Sigmoid colon (tissue), 7 donors: ENCODE measurements around the gene SLC16A4. TPM values are rescaled to one million over a fixed set of nuclear protein-coding genes. Genes with fewer than 3 reads are reported as not detected.

Experiments
- DNase-seq: peaks from one replicate; pipeline ENCODE4 v3.0.0-alpha.2; 2019
- H3K27ac ChIP-seq, 4 donors: fragments of 200-600 bp; sonication (generic); one replicate each; pipeline ENCODE4 v1.5.1; 2016 to 2019; ENCODE audit warnings: mild to moderate bottlenecking in 1 of 4
- H3K27me3 ChIP-seq, 3 donors: fragments of 200-600 bp; sonication (generic); one replicate each; pipeline ENCODE4 v1.5.1; 2019; ENCODE audit warnings: mild to moderate bottlenecking in 1 of 3
- H3K36me3 ChIP-seq, 4 donors: fragments of 200-600 bp; sonication (generic); one replicate each; pipeline ENCODE4 v1.5.1; 2016 to 2019
- H3K4me1 ChIP-seq, 4 donors: fragments of 200-600 bp; sonication (generic); one replicate each; pipeline ENCODE4 v1.5.1; 2017 to 2019
- H3K4me3 ChIP-seq, 4 donors: fragments of 200-600 bp; sonication (generic); one replicate each; pipeline ENCODE4 v1.5.1; 2017 to 2019; ENCODE audit warnings: mild to moderate bottlenecking in 2 of 4, moderate library complexity in 1 of 4
- H3K9me3 ChIP-seq, 4 donors: fragments of 200-600 bp in 3 of 4; sonication (generic) in 3 of 4; one replicate each; pipeline versions ENCODE4 v1.5.1 to v1.6.1; 2013 to 2019
- CTCF ChIP-seq, 4 experiments: fragments of 450-650 bp in 3 of 4; fragments of 200-600 bp in 1 of 4; IDR thresholded peaks; one replicate each; pipeline ENCODE4 v1.5.1; 2016 to 2019; ENCODE audit warnings: antibody characterized with exemption in 4 of 4, mild to moderate bottlenecking in 3 of 4, moderate library complexity in 2 of 4
- EP300 ChIP-seq, 4 donors: sonication (generic); formaldehyde crosslinking; IDR thresholded peaks; one replicate each; pipeline ENCODE4 v1.6.1; 2017; ENCODE audit warnings: antibody characterized with exemption in 4 of 4
- POLR2A ChIP-seq, 2 donors: fragments of 450-650 bp; IDR thresholded peaks; one replicate each; pipeline ENCODE4 v1.6.1; 2016; ENCODE audit warnings: antibody characterized with exemption in 2 of 2, mild to moderate bottlenecking in 2 of 2, moderate library complexity in 2 of 2
- POLR2AphosphoS5 ChIP-seq, 4 donors: sonication (generic); formaldehyde crosslinking; IDR thresholded peaks; one replicate each; pipeline ENCODE4 v1.6.1; 2017; ENCODE audit warnings: antibody characterized with exemption in 4 of 4
- WGBS, 2 donors: extraction: QIAGEN DNeasy Blood & Tissue Kit; methylation state at CpG; one replicate each; pipeline ENCODE4 v1.1.7; 2013; 5-methylcytosine and 5-hydroxymethylcytosine counted together
- intact Hi-C: fragments of 100-400 bp; cut with DNase I; formaldehyde crosslinking; loops from one replicate; pipeline ENCODE4 v1.15.1; 2023
- polyA plus RNA-seq, 3 donors: library from polyadenylated mRNA; stranded (reverse); fragments of 200-250 nt; gene quantifications; one replicate each; pipeline ENCODE4 v1.2.3, GENCODE V29; 2013
- total RNA-seq, 4 donors: library from RNA; depleted of rRNA; stranded (reverse); fragments of >200 nt; gene quantifications; one replicate each; pipeline ENCODE4 v1.1.0, GENCODE V29; 2016
- donor health status: healthy with polysubstance abuse.
- donor health status: Bipolar disorder and iron deficiency.
- donor health status: healthy.

Gene SLC16A4
- total and polyA plus RNA-seq, 7 donors, result 1.6 to 10.2 (median 5.2) TPM; not detected in 1

GRCh38 chr1:110364221-110364620 is 26.6 kb downstream of the SLC16A4 start:
- TF ChIP-seq POLR2AphosphoS5 (IDR thresholded peaks at IDR 0.05) (no peak), POLR2A (IDR thresholded peaks at IDR 0.05) (no peak), CTCF (IDR thresholded peaks at IDR 0.05) (no peak), EP300 (IDR thresholded peaks at IDR 0.05) (no peak)
- no peak for DNase-seq
- H3K27me3 ChIP-seq, result no peaks in the 10 kb centered on the region
- 94 to 97% methylated on average over 3 of the region's 3 CpGs for WGBS, 2 donors
- no peak overlapping the region for H3K4me3 ChIP-seq
- no peaks in the 10 kb centered on the region for H3K4me1 ChIP-seq
- intact Hi-C loops, result no loop called here
- H3K9me3 ChIP-seq, result no peaks in the 10 kb centered on the region
- peaks cover 0 to 38% (median 0%) of the 10 kb centered on the region in 4 donors for H3K36me3 ChIP-seq
- H3K27ac ChIP-seq, result no peak overlapping the region

GRCh38 chr1:110361856-110362255 is 29.0 kb downstream of the SLC16A4 start:
- TF ChIP-seq EP300 (IDR thresholded peaks at IDR 0.05) (no peak), POLR2A (IDR thresholded peaks at IDR 0.05) (no peak), POLR2AphosphoS5 (IDR thresholded peaks at IDR 0.05) (no peak), CTCF (IDR thresholded peaks at IDR 0.05) (no peak)
- 97 to 98% methylated on average over 1 of the region's 1 CpG for WGBS, 2 donors
- intact Hi-C loops, result no loop called here

GRCh38 chr1:110360431-110360830 is 30.4 kb downstream of the SLC16A4 start:
- intact Hi-C loops, result no loop called here
- Histone ChIP-seq H3K27ac (no peak overlapping the region), H3K4me3 (no peak overlapping the region), H3K4me1 (peaks cover 0 to 7% (median 0%) of the 10 kb centered on the region in 4 donors), H3K9me3 (no peaks in the 10 kb centered on the region), H3K36me3 (peaks cover 0 to 32% (median 2%) of the 10 kb centered on the region in 4 donors), H3K27me3 (no peaks in the 10 kb centered on the region)
- 91 to 95% methylated on average over 2 of the region's 2 CpGs for WGBS, 2 donors
- no peak for DNase-seq
- no peak for TF ChIP-seq EP300 (IDR thresholded peaks at IDR 0.05)
- no peak for TF ChIP-seq POLR2A (IDR thresholded peaks at IDR 0.05)
- no peak for TF ChIP-seq CTCF (IDR thresholded peaks at IDR 0.05)
- TF ChIP-seq POLR2AphosphoS5 (IDR thresholded peaks at IDR 0.05), result no peak

More at GRCh38 chr1:110361856-110362255, 29.0 kb downstream of the SLC16A4 start:
- peaks cover 0 to 38% (median 0%) of the 10 kb centered on the region in 4 donors for H3K36me3 ChIP-seq
- no peaks in the 10 kb centered on the region for H3K4me1 ChIP-seq
- no peaks in the 10 kb centered on the region for H3K9me3 ChIP-seq
- no peak for DNase-seq
- no peaks in the 10 kb centered on the region for H3K27me3 ChIP-seq
- H3K27ac ChIP-seq, result no peak overlapping the region
- no peak overlapping the region for H3K4me3 ChIP-seq

GRCh38 chr1:110356379-110356778 is 34.4 kb downstream of the SLC16A4 start:
- TF ChIP-seq POLR2AphosphoS5 (IDR thresholded peaks at IDR 0.05) (no peak), CTCF (IDR thresholded peaks at IDR 0.05) (no peak), POLR2A (IDR thresholded peaks at IDR 0.05) (no peak), EP300 (IDR thresholded peaks at IDR 0.05) (no peak)
- WGBS, 2 donors, result 41 to 76% methylated on average over 2 of the region's 2 CpGs
- H3K36me3 ChIP-seq, result peaks cover 0 to 7% (median 2%) of the 10 kb centered on the region in 4 donors
- no peaks in the 10 kb centered on the region for H3K27me3 ChIP-seq
- H3K4me3 ChIP-seq, result no peak overlapping the region
- no peaks in the 10 kb centered on the region for H3K9me3 ChIP-seq
- no peak for DNase-seq
- peaks cover 0 to 12% (median 0%) of the 10 kb centered on the region in 4 donors for H3K4me1 ChIP-seq
- no peak overlapping the region for H3K27ac ChIP-seq
- intact Hi-C loops, result no loop called here

GRCh38 chr1:110355321-110355720 is 35.5 kb downstream of the SLC16A4 start:
- TF ChIP-seq POLR2AphosphoS5 (IDR thresholded peaks at IDR 0.05) (no peak), EP300 (IDR thresholded peaks at IDR 0.05) (no peak)

More at GRCh38 chr1:110355321-110355720, 35.5 kb downstream of the SLC16A4 start:
- no peaks in the 10 kb centered on the region for H3K9me3 ChIP-seq
- peaks cover 0 to 7% (median 2%) of the 10 kb centered on the region in 4 donors for H3K36me3 ChIP-seq
- peaks cover 0 to 20% (median 3%) of the 10 kb centered on the region in 4 donors for H3K4me1 ChIP-seq
- intact Hi-C loops, result no loop called here
- no peak overlapping the region for H3K27ac ChIP-seq
- WGBS, 2 donors, result 62 to 76% methylated on average over 1 of the region's 1 CpG
- H3K27me3 ChIP-seq, result no peaks in the 10 kb centered on the region
- H3K4me3 ChIP-seq, result no peak overlapping the region
- DNase-seq, result no peak
